Measurements from ENCODE around the gene FRS3.

FRS3 gene

DNA sequence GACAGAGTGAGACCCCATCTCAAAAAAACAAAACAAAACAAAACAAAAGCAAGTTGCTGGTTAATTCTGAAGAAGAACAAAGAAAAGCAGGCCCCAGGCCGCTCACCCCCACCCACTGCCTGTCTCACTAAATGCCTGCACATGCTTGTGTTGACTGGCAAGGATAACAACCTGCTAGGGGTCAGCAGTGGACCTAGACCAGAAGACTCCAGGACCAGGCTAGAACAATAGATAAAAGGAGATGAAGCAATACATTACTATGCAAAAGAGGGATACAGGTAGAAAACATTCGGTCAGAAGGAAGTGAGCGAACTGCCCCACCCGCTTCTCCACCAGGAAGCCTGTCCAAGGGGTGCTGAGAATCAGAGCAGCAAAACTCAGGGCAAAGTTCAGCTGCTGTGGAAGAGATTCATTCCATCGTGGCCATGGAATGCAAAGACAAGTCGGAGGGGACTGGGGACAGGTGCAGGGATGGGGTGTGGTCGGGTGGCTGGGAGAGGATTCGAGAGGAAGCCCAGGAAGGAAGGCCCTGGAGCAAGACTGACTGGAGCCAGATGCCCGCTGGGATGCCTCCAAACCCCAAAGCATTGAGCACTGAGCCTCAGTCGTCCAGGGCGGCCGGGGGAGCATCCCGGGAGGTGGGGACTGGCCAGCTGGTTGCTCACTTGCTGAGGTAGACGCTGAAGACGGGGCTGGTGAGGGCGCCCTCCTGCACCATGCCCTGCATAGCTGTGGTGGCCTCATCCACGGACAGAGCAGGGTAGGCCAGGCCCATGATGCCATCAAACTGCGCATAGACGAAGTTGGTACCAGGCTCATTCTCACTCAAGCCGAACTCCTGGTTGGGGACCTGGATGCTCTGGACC lies 37.8 kb downstream of the FRS3 start:
- no peak for DNase-seq (ENCODE audit: low spot score)

DNA sequence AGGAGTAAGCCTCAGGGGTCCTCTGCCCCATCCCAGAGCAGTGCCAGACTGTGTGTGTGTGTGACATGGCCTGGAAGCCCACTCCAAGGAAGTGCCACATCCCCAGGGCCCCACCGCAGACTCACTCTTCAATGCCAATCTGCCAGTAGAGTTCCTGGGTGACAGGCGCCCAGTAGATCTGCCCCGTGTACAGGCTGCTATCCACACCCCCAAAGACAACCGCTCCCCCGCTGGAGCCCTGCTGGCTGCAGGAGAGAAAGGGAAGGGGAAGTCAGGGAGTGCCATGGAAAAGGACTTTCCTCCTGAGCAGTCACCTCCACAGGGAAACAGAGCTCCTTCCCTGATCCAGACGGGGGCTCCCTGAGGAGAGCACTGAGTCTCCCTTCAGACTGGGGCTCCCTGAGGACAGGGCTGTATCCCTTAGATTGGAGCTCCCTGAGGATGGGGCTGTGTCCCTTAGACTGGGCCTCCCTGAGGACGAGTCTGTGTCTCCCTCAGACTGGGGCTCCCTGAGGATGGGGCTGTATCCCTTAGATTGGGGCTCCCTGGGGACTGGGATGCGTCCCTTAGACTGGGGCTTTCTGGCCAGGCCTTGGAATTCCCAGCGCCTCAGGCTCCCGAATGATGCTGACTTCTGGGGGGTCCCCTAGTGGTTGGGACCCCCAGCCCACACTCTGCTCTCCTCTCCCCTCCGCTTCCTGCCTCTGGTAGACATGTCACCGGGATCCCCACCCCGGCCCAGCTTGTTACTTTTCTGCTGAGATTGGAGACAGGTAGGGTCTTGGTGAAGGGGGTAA lies 39.1 kb downstream of the FRS3 start:
- DNase-seq (ENCODE audit: low spot score) = no peak

DNA sequence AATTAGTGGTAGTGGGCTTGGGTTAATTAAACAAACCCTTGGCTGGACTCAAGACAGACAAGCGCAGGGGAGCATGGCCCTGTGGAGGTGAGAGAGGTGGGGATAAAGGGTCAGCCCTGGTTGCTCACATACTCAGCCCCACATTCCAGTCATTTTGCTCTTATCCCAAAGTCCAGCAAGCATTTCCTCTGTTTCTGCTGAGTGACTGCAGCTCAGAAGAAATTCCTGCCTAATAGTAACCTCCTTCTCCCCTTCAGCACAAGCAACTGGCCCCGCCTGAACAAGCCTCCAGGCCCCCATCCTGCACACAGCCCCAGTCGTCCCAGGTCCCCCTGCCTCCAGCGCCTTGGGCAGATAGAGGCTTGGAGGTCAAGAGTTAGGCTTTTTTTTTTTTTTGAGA lies 40.7 kb downstream of the FRS3 start:
- no peak for DNase-seq (ENCODE audit: low spot score)

DNA sequence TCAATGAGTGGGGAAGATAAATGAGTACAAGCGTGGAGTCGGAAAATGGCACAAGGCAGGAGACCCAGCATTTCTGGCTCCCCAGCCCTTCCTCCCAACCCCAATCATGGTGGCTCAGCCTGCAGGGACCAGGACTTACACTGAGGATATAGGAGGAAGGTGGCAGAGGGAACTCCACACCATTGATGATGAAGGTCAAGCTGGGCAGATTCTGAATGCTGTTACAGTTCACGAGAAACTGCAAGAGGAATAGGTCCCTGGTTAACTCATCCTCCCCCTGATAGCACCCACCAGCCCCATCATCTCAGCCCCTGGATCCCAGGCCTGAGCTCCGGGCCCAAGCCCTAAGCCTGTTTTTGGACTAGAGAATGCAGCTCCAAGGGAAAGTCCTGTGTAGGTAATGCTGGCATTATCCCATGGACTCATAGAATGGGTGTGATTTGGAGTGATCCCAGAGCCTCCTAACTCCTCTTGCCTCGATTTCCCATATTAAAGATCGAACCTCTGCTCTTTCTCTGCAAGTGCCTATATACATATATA lies 42.0 kb downstream of the FRS3 start:
- no peak for DNase-seq (ENCODE audit: low spot score)

DNA sequence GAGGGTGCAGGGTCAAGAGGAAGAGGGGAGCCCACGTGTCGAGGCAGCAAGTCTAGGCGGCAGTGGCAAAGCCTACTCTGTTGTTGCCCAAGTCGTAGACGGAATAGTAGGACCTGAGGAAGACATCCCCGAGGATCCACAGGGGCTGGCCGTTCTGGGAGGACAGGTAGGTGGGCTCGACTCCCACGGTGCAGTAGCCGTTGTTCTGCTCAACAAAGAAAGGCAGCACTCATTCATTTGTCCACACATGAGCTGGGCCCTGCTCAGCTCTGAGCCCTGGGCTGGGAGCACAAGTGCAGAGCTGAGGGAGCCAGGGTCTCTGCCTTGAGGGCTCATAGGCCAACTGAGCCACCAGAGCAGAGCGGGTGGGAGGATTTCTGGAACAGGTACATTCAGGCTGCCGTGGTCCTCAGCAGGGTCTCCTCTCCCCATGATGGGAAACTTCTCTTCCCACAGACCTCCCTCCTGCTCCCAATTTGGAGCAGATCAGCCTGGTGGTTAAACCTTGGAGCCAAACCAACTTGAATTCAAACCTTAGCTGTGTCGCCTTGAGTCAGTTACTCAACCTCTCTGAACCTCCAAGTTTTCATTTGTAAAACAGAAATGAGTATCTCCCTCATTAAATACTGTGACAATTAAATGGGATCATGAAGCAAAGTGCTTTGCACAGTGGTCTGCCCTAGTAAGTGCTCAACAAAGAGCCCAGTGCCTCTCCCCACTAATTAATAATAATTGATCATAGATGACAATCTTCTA lies 42.7 kb downstream of the FRS3 start:
- no peak for DNase-seq (ENCODE audit: low spot score)

DNA sequence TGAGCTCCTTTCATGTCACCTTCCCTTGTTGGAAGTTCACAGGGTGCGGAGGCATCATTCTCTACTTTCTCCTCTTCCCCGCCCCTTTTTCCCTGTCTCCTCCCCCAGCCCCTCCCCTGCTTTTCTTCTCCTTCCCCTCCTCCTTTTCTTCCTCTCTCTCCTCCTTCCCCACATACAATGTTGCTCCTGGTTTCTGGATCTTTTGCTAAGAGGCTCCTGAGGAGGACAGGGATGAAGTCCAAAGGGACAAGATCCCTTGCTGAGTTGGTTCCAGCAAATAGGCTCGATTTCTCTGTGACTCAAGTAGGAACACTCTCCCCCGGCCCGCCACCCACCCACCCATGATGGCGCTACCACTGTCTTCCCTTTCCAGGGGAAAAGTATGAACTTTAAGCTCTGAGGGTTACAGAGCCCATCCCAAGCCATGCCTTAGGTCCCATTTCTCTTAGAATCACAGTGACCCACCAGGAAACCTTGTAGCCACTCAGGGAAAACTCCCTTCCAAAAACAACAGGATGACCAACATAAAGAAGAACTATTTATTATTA lies 43.4 kb downstream of the FRS3 start:
- DNase-seq (ENCODE audit: low spot score) = no peak

DNA sequence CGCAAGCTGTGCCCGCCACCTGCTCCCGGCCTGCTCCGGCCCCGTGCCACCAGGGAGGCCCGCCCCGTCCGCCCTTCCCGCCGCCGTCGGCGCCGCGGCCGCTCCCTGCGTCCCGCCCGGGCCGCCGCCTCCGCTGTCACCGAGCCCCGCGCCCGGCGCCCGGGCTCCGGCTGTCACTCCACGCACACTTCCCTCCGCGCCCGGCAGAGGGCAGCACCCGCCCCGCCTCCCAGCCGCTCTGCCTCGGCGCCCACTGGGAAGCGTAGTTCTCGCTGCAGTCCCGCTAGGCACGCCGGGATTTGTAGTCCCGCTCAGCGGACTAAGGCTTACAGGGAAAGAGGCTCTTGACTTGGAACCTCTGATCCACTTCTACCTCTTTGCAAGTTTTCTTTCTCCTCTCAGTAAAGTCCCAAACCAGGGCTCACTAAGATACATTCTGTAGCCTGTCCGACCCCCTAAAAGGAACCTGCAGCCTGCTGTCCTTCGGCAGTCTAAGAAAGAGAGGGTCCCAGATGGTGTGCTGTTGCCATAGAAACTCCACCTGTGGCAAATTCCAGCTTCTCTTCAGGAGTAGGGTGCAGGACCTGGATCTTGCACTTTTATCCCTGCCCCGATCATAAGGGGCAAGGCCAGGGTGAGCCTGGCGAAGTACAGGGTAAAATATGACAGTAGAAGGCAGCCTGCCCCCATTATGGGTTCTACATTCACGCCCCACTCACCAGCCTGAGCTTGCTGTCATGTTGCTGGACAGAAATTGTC lies 44.1 kb downstream of the FRS3 start, which contains the start of gene TFEB:
TSS of gene TFEB (minus strand) at position 182 of the 759 bp plus-strand sequence. CDS start 44,395 bp downstream, outside the sequence.
- peak; percentile 97 for DNase-seq (ENCODE audit: low spot score)

DNA sequence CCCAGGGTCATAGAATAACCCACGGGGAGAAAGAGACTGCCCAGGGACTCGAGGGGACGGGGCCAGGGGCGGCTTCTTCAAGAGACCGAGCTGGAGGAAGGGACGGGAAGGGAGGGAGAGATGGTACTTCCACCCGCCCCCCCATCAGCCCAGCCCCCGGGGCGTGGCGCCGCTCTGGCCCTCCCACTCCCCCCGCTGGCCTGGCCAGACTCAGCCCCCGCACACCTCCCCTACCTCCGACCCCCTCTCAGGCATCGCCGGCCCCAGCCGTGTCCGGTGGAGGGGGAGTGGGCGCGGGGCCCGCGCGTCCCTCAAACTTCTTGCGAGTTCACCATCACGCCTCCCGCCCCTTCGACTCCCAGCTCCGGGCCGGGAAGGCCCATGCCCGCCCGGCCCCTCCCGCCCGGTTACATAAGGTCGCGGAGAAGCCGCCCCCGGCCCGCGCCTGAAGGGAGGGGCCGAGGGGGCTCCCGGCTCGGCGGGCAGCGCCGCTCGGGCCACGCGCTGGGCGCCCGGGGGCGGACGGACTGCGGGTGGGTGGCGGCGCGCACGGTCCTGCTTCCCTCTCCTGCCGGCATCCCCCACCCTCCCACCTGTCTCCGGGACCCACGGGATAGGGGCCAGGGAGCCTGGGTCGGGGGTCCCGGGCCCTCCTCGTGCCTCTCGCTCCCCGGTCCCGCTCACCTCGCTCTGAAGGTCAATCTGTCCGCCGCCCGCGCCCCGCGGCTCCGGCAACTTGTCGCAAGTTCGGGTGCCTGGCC lies 44.9 kb downstream of the FRS3 start:
- DNase-seq (ENCODE audit: low spot score) = no peak

DNA sequence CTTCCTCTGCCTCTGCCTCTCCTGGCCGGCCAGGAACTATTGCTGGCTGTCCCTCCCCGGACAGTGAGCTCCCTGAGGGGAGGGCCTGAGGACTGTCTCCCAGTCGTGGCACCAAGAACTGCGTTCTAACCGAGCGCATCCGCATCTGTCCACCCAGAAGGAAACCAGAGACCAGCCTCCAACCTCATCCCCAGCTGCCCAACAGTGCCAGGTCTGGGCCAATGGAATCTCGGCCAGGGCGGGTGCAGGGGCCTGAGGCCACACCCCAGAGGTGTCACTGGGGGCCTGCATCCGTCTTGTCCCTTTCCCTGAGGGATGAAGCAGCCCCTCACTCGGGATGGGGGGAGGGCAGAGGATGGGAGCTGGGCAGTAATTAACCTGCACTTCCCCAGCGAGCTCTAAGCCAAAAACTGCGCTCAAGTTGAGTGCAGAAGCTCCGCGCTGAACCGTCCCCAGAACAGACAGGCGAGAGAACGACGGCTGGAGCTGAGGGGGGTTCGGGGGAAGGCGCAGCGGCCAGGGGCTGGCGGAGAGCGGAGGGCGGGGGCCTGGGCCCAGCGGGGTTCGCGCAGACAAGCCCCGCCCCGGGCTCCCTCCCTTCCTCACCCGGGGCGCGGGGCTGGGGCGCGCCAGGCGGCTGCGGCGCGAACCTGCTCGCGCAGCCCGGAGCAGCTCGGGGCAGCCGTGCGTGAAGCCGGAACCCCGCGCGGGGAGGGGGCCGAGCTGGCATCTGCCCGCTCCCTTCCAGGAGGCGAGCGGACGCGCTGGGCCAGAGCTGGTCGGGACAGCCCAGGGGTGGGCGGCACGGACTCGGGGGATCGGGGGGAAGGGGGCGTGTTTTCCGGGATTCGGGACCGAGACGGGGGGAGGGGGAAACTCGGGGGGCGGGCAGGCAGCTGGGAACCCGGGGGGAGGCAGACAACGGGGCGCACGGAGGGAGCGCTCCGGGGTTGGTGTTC lies 45.7 kb downstream of the FRS3 start:
- DNase-seq (ENCODE audit: low spot score) = no peak

DNA sequence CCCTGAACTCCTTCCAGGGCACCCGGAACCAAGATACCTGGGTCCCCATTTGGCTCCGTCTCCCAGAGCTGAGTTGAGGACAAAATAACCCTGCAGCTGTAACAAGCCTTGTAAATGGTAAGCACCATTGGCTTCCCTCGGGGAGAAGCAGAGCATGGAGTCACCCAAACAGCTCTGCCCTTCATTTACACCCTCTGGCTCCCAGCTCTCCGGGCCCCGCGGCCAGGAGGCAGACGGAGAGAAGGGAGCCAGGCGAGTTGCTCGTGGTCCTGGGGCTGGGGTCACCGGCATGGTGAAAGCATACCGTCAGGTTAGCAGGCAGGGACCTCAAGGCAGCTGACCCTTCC lies 46.4 kb downstream of the FRS3 start:
- DNase-seq (ENCODE audit: low spot score) = no peak

DNA sequence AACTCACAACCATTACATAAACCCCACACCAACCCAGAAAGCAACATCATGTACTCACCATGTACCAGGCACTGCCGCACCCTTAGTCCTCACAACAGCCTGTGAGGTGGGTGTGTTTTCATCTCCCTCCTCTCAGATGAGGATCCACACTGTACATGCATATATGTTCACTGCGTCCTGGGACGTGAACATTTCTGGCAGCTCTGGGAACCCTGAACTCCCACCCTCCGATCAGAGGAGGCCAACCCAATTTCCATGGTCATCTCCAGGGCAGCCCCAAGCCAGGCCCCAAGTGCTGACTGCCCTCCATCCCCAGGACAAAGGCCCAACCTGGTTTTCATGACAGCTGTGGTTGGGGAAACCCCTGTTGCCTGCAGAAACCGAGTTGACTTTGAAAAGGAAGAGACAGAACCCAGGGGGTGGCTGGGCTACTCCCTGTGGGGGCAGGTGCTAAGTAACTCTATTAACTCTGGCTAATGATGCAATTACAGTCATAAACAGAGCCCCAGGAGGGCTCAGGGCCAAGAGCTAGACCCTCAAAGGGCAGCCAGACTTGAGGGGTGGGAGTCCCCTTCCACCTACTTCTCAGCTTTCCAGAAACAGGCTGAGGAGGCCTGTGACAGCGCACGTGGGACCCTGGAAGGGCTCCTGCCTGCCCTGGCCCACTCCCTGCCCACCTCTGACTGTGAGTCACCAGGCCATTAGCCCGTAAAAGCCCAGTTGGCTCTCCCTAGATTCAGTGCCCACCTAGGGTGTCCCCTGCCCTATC lies 46.9 kb downstream of the FRS3 start:
- DNase-seq (ENCODE audit: low spot score) = no peak

DNA sequence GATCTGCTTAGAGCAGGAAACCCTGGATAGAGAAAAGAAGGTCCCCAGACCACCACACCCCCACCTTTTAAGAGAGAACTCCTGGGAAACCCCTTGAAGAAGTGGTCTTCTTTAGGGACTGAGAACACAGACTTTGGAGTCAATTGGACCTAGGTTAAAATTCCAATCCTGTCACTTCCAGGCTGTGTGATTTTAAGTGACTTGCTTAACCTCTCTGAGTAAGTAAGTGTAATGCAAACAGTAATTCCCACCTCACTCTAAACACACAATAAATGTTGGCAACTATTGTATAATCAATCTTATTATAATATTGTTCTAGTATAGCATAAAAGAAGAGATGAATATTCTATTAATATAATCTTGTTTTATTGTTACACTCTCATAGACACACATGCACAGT lies 47.6 kb downstream of the FRS3 start:
- no peak for DNase-seq (ENCODE audit: low spot score)

DNA sequence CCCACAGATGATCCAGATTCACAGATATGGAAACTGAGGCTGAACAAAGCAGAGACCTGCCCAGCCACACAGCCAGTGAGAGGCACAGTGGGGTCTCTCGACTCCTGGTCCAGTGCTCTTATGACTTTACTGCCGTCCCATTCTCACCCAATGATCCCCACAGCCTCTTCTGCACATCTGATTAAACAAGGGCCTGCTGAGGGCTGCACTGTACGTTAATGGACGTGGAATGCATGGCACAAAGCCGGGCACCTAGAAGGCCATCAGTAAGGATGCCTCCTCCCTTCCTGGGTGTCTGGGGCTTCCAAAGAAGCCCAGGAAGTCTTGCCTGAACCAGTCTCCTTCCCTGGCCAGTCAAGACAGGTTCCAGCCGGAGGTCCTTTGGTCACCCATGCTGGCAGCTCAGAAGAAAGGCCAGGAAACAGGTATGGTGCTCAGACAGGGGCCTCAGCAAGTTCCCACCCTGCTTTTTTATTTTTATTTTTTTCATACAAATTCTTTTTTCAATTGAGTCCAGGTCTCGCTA lies 48.1 kb downstream of the FRS3 start:
- DNase-seq (ENCODE audit: low spot score) = no peak

DNA sequence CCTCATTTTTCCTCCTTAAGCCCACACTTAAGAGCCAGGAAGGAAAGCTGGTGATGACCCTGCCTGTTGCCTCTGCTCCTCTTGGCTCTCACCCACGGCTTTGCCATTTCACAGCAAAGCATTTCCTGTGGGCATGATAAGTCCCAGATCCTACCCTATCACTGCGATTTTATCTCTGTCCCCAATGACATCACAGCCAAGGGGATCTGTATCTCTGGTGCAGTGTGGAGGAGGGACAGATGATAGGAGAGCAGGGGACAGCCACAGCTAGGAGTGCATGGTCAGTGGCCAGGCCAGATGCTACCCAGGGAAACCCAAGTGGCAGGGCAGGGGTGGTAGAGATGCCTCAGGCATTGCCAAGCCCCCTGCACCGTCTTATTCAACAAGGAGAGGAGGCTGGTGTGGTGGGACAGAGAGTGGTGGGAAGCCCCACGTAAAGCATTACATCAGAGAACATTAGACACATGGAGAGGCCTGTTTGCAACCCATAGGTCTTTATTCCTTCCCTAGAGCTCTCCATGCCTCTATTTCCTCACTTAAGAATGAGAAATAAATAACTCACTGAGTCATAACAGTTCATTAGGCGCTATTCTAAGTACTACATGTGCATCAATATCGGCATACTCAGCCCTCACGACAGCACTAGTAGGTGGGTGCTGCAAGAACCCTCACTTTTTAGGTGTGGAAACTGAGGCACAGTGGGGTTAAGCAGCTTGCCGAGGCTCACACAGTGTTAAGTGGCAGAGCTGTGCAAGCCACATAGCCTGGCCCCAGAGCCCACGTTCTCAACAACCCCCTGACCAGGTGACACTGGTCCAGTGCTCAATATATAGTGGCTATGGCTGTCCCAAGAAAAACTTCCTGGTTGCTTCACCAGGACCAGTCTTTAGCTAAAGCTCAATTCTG lies 48.9 kb downstream of the FRS3 start:
- no peak for DNase-seq (ENCODE audit: low spot score)

DNA sequence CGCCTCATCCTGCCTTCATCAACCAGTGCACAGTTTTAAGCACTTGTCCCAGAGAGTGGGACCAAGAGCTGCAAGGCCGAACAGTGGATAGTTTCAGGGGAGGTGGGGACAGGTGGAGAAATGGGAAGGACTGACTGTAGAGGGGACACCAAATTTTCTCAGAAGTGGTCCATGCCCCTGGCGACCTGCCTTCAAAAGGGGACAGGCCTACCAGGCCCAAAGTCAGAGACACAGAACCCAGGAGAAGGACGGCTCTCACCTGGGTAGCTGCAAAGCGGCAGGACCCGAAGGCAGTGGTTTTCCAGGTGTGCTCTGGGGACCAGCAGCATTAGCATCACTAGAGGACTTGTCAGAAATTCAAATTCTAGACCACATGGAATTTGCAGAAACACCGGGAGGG lies 50.1 kb downstream of the FRS3 start:
- DNase-seq (ENCODE audit: low spot score) = no peak

DNA sequence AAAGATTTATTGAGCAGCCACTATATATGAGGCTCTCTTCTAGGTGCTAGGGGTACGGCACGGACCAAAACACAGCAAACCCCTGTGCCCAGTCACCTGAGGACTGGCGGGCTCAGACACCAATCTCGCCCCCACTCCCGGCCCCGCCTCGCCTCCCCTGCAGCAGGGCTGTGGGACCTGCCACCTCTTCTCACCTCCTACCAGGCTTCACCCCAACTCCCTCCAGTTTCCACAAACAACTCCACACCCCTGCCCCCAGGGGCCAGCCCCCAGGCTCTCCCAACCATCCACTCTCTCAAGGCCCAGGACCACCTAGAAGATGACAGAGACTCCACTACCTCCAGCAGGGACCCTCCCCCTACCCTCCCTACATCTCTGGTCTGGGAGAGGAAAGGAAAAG lies 50.7 kb downstream of the FRS3 start:
- DNase-seq (ENCODE audit: low spot score) = no peak
